Retina (tissue), 1 donor: ENCODE results near the gene PPM1F.
A peak's percentile ranks its signal among the peaks of the same experiment; 100 is the strongest.
"Not testable (repeated sequence)": the region's sequence is repeated elsewhere in the genome, so short reads cannot be mapped to it uniquely, and the experiment has no call there.

Experiments used
- DNase-seq: peaks from one replicate; pipeline ENCODE4 v3.0.0-alpha.2; 2016

The PPM1F gene

DNA sequence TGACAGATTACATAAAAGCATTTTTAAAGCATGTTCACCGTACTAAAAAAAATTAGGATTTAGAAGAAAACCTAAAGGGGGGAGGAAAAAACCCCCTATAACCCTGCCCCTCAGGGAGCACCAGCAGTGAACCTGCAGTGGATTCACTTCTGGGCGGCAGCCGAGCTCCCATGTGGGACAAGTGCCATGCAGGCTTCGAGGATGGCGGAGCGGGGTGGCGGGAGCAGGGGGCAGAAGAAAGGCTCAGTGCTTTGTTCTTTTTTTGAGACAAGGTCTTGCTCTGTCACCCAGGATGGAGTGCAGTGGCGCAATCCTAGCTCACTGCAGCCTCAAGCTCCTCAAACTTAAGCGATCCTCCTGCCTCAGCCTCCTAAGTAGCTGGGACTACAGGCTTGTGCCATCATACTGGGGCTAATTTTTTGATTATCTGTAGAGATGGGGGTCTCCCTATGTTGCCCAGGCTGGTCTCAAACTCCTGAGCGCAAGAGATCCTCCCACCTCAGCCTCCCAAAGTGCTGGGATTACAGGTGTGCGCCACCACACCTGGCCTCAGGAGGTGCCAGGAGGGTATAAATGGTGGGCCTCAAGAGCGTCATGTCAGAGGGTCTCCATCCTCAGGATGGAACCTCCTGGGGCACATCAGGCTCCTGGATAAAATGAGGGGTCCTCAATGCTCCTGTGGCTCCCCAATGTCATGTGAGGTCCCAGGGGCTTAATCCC, 34.0 kb downstream of the PPM1F start:
- DNase-seq = no peak

DNA sequence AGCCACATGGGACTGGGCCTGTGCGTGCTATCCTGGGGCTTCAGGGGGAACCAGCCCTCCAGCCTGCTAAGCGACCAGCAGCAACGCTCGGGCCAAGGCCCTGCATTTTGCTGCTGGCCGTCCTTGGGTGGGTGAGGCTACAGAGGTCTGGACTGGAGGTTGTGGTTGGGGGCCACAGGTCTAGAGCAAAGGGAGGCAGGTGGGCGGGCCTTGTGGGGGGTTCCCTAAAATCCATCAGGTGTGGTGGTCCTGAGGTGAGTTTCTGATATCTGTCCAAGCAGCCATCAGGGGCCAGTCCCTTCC, 34.7 kb downstream of the PPM1F start:
- no peak for DNase-seq

DNA sequence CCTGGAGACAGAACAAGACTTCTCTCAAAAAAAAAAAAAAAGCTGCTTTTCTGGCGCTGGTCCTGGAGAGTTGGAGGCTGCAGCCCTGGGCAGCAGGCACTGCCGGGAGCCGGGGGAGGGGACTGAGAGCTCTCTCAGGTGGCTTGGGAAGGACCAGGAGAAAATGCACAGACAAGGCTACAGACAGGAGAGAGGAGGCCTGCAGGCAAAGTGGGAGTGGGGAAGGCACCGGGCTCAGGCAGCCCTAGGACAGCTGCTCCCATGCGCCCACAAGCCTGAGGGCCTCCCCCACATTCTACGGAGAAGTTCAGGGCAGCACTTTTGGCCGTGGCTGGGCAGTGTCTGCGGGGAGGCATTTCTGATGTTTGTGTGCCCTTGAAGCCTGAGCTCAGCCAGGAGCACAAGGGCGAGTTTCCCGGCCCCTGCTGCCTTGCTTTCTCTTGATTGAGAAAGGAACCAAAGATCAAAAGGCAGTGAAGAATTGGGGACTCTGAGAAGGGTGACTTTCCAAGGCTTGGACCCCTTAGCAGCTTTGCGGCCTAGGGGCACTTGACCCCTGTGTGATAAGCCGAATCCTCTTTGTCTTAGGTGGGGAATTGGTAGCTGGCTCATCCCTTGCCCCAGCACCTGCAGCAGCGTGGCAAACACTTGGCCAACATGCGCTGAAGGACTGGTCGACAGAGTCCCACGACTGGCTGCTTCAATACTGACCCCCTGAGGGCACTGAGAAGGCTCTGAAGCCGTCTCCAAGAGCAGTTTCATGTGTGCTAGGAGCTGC, 35.3 kb downstream of the PPM1F start:
- DNase-seq = peak; percentile 25

DNA sequence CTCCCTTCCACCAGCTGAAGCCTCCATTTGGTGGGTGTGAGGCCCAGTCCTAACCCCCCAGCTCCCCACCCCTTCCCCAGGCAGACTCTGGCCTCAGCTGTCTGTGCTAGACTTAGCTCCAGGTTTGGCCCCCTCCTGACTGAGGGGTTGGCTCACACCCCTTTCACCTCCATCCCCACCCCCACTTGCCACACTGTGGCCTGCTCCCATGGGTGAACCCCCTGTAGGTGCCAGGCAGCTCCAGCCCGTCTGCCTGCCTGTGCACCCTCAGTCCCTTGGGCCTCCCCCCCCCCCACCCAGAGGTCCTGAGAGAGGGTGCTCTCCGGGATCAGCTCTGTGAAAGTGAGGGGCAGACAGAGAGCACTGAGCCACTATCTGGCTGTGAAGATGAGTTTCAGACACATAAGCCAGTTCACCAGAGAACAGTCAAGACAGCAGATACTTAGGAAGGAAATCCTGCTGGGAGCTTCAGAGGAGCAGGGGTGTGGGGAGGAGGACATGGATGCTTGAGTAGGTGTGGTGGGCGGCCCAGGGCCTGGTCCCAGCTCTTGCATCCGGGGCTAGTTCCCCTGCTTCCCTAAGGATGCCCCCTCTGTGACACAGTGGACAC, 36.2 kb downstream of the PPM1F start:
- DNase-seq = no peak

DNA sequence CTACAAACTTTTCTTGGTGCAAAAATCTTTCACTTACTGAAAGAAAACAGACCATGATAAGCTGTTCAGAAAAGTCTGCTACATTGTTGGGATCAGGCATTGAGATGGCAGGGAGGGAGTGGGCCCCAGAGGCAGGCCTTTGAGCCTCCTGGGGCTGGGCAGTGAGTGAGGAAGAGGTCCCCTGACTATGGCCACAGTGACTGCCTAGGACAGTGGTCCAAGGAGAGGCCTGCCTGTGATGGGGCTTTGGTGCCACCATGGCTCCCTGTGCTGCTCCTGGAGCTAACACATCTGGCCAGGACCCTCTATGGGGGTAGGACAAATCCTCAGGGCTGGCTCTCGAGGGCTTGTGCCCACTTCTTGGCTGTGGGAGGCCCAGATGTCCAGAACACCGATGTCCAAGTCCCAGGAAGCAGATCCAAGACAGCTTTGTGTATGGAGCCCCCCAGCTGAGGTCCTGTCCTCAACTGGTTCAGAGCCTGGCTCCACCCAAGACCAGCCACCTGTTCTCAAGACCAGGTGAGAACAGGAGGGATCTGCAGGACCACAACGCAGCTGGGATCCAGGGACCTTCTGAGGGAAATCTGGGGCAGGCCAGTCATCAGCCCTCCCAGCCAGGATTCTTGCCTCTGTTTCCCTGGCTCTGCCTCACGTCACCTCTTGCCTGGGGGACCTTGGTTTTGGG, 36.9 kb downstream of the PPM1F start:
- no peak for DNase-seq

DNA sequence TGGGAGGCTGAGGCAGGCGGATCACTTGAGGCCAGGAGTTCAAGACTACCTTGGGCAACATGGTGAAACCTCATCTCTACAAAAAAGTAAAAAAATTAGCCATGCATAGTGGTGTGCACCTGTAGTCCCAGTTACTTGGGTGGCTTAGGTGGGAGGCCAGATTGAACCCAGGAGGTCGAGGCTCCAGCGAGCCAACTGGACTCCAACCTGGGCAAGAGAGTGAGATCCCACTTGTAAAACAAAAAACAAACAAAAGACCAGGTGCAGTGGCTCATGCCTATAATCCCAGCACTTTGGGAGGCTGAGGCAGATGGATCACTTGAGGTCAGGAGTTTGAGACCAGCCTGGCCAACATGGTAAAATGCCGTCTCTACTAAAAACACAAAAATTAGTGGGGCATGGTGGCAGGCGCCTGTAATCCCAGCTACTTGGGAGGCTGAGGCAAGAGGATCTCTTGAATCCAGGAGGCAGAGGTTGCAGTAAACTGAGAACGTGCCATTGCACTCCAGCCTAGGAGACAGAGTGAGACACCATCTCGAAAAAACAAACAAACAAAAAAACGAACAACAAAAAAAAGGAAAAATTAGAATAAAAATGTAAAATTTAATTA, 38.5 kb downstream of the PPM1F start:
- not testable (repeated sequence) for DNase-seq

DNA sequence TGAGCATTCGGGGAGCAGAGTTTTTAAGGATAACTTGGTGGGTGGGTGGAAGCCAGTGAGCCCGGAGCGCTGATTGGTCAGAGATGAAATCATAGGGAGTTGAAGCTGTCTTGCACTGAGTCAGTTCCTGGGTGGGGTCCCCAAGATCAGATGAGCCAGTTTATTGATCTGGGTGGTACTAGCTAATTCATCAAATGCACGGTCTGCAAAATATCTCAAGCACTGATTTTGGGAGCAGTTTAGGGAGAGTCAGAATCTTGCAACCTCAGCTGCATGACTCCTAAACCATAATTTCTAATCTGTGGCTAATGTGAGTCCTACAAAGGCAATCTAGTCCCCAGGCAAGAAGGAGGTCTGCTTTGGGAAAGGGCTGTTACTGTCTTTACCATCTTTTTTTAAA, 42.3 kb downstream of the PPM1F start:
- not testable (repeated sequence) for DNase-seq

DNA sequence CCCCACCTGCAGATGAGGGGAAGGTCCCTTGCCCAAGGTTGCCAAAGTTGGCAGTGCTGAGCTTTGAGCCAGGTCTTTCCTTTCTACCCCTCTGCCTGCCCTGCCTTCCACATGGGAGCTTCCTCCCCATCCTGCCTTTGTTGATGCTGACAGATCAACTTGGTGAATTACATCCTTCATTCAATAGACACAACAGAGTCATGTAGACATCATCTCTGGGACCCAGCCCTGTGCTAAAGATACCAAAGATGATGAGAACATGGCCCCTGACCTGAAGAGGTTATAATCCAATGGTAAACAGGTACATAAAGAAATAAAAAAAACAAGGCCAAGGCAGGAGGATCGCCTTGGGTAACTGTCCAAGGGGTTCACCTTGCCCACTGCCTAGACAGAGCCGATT, 42.8 kb downstream of the PPM1F start:
- DNase-seq = no peak

DNA sequence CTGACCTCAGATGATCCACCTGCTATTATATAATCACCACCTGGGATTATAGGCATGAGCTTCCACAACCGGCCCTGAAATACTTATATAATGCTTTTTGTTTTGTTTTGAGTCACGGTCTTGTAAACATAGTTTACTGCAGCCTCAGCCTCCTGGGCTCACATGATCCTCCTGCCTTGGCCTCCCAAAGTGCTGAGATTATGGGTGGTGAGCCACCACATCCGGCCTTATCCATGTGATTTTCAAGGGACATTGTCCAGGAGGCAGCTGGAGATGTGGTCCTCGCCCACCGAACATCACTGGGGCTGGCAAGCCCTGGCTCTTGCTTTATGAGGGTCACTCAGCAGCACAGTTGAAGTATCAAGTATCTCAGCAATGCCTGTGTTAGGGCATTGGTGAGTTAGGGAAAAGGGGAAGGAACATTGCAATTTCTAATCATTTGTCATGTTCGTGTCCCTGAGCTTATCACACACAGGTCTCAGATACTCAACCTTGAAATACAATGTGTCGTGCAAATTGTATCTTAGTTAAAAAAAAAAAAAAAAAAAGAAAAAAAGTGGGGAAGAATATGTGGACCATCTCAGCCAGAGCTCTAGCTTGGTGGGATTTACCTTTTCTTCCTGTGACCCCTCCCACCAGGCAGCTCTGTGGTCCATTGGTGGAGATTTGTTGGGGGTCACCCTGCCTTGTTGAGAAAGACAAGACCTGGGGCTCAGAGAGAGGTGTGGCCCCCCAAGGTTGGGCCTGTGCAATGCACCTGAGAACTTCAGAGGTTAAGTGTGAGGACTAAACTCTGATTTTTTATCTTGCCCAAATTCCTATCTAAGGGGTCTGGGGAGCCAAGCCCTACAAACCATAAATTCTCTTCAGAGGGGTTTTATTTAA, 44.8 kb downstream of the PPM1F start:
- DNase-seq = no peak

DNA sequence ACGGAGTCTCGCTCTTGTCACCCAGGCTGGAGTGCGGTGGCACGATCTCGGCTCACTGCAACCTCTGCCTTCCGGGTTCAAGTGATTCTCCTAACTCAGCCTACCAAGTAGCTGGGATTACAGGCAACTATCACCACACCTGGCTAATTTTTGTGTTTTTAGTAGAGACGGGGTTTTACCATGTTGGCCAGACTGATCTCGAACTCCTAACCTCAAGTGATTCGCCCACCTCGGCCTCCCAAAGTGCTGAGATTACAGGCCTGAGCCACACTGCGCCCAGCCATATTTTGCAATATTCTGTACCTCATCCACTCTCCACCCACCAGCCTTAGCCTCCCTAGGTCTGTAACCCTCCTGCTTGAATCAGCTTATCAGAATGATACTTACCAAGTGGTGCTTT, 47.4 kb downstream of the PPM1F start:
- DNase-seq = not testable (repeated sequence)

DNA sequence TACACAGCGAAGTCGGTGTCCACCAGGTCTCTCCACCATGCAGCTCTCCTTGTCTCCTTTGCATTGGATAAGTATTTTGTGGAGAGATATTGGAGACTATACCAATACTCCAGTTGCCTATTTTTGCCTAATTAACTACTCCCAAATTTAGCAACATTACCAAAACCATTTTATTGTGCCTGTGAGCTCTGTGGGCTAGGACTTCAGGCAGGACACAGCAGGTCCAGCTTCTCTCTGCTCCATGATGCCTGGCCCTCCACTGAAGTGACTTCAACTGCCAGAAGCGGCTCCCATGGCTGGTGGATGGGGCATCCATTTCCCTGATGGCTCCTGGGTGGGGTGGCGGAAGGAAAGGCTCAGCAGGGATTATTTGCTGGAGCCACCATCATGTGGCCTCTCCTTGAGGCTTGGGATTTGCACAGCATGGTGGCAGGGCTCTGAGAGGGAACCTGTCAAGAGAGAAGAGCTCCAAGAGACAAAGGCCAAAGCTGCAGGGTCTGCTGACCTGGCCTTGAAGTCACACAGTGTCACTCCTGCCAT, 48.3 kb downstream of the PPM1F start:
- DNase-seq = no peak

DNA sequence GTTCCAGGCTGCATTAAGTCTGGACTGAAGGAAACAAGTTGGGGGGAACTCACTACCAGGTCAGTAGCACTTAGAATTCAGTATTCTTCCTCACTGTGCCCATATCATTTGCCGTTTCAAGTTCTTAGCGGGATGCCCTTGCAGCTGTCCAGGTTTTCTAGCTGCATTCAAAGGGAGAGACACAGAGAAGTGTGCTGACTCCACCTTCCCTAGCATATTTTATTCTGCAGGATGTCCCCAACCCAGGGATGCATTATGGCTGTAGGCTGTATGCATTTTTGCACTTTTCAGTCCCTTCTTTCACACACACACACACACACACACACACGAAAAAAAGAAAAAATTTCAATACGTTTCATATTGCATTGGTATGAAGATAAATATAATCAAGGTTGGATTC, 49.4 kb downstream of the PPM1F start:
- DNase-seq = no peak

DNA sequence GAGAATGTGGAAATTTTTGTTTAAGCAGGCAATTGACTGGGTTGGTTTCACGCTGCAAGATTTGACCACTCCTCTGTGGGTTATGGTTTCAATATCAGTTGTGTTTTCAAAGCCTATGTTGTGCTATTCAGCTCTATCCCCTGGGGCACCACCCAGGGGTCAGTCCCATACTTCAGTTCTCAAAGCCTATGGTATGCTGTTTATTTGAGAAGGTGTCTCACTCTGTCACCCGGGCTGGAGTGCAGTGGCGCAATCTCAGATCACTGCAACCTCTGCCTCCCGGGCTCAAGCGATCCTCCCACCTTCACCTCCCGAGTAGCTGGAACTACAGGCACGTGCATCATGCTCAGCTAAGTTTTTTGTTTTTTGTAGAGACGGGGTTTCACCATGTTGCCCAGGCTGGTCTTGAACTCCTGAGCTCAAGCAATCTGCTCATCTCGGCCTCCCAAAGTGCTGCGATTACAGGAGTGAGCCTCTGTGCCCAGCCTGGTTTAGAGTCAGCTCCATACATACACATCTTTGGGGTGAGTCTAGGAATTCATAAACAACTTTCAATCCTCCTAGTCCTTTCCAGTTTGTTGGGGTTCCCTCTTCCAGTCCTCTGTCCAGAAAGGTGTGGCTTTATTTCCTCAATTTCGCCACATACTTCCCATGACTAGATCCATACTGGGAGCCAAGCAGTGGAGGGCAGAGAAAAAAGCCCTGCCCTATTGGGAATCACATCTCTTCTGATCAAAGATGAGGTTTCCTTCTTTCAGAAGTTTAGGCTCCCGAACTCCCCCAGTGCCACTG, 50.2 kb downstream of the PPM1F start:
- no peak for DNase-seq

DNA sequence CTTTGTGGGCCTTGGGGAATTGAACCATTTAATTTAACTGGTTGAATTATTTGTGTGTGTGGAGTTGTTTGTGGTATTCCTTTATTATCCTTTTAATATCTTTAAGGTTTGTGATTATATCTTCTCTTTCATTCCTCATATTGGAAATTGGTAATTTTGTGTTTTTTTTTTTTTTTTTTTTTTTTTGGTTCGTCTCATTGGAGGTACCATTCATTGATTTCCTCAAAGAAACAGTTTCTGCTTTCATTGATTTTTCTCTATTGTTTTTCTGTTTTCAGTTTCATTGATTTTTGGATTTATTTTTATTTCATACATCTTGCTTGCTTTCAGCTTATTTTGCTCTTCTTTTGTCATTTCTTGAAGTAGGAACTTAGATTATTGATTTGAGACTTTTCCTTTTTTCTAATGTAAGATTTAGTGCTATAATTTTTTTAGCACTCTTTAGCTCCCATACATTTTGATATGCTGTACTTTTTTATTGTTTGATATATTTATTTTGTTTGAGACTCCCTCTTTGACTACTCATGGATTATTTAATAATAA, 54.2 kb downstream of the PPM1F start:
- no peak for DNase-seq

DNA sequence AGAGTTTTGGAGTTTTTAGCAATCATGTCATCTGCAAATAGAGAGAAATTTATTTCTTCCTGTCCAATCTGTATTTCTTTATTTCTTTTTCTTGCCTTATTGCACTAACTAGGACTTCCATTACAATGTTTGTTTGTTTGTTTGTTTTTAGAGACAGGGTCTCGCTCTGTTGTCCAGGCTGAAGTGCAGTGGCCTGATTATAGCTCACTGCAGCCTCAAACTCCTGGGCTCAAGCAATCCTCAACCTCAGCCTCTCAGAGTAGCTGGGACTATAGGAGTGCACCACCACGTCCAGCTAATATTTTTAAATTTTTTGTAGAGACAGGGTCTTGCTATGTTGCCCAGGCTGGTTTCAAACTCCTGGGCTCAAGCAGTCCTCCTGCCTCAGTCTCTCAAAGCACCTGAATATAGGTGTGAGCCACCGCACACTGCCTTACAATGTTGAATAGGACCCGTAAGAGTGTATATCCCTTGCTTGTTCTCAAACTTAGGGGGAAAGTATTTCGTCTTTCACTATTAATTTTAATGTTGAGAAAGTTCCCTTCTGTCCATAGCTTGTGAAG, 55.6 kb downstream of the PPM1F start:
- DNase-seq = no peak

DNA sequence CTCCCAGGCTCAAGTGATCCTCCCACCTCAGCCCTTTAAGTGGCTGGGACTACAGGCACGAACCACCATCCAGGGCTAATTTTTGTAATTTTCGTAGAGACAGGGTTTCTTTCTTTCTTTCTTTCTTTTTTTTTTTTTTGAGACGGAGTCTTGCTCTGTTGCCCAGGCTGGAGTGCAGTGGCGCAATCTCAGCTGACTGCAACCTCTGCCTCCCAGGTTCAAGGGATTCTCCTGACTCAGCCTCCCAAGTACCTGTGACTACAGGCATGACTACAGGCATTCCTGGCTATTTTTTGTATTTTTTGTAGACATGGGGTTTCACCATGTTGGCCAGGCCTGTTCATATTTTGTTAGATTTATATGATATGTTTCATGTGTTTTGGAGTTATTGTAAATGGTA, 56.4 kb downstream of the PPM1F start:
- not testable (repeated sequence) for DNase-seq

DNA sequence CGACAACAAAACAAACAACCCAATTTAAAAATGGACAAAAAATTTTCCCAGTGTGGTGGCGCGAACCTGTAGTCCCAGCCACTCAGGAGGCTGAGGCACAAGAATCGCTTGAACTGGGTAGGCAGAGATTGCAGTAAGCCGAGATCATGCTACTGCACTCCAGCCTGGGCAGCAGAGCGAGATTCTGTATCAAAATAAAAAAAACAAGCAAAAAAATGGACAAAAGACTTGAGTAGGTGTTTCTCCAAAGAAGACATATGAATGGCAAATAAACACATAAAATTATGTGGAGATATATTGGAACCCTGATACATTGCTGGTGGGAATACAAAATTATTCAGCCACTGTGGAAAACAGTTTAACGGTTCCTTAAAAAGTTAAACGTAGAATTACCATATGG, 57.8 kb downstream of the PPM1F start:
- no peak for DNase-seq

DNA sequence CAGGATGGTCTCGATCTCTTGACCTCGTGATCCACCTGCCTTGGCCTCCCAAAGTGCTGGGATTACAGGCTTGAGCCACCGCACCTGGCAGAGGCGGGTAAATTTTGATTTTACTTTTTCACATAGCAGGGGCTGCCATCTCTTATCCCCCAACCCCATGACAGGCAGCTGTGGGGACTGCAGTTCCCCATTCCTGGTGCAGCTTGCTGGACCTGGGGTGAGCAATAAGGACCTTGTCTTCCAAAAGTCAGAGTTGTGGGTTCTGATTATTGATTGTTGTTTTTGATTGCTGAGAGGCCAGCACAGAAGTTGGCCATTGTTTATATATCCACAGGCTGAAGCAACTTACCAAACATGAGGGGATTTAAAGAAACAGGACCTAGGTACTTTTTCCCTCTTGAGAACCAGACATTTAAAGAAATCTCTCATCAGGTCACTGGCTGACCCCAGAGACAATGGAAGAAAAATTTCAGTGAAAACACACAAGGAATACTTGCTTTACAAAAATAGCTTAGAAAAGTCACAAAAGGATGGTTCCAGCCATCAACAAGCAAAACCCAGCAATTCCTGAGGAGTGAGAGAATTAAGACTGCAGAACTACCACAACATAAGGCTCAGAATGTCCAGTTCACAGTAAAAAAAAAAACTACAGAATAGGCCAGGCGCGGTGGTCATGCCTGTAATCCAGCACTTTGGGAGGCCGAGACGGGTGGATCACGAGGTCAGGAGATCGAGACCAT, 63.2 kb downstream of the PPM1F start:
- no peak for DNase-seq

DNA sequence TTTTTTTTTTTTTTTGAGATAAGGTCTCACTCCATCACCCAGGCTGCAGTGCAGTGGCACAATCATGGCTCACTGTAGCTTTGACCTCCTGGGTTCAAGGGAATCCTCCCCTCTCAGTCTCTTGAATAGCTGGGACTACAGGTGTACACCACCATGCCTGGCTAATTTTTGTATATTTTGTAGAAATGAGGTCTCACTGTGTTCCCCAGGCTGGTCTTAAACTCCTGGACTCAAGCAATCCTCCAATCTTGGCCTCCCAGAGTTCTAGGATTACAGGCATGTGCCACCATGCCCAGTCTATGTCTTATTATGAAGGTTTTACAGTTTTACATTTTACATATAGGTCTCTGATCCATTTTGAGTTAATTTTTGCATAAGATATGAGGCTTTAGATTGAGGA, 64.8 kb downstream of the PPM1F start:
- DNase-seq = no peak

DNA sequence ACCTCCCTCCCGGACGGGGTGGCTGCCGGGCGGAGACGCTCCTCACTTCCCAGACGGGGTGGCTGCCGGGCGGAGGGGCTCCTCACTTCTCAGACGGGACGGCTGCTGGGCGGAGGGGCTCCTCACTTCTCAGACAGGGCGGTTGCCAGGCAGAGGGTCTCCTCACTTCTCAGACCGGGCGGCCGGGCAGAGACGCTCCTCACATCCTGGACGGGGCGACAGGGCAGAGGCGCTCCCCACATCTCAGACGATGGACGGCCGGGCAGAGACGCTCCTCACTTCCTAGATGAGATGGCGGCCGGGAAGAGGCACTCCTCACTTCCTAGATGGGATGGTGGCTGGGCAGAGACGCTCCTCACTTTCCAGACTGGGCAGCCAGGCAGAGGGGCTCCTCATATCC, 68.7 kb downstream of the PPM1F start:
- DNase-seq = not testable (repeated sequence)
